Fibroblast of villous mesenchyme (primary cell): Measurements from ENCODE around the gene DDIT4. TPM values are rescaled to one million over a fixed set of nuclear protein-coding genes. Genes with fewer than 3 reads are reported as not detected.
A peak's percentile ranks its signal among the peaks of the same experiment; 100 is the strongest.

Source experiments
- DNase-seq: peaks from one replicate; pipeline ENCODE4 v3.0.0-alpha.2; 2010; ENCODE audit warnings: low read depth
- H3K4me3 ChIP-seq: 2 replicates; pipeline ENCODE4 v1.5.1; 2011; ENCODE audit warnings: low read depth, mild to moderate bottlenecking, low read length
- CTCF ChIP-seq: IDR thresholded peaks from 2 replicates; pipeline ENCODE4 v1.5.1; 2012; ENCODE audit warnings: low read depth, mild to moderate bottlenecking, low read length; ENCODE audit not compliant: insufficient read depth
- total RNA-seq: library from RNA; depleted of rRNA; stranded (reverse); fragments of >200 nt; gene quantifications from 2 replicates; pipeline ENCODE4 v1.2.3, GENCODE V29; 2012

DDIT4 gene
- total RNA-seq, 1 donor: 88.5 TPM

GRCh38 chr10:72322280-72323058 is 48.7 kb downstream of the DDIT4 start:
- TF ChIP-seq CTCF: no peak
- no peak overlapping the region for H3K4me3 ChIP-seq
- DNase-seq: peak; percentile 54

- H3K4me3 ChIP-seq: no peak overlapping the region
- no peak for DNase-seq
- TF ChIP-seq CTCF: no peak
Measured at GRCh38 chr10:72323108-72323749, 49.5 kb downstream of the DDIT4 start.

- no peak overlapping the region for H3K4me3 ChIP-seq
- TF ChIP-seq CTCF: no peak
- DNase-seq: no peak
Measured at GRCh38 chr10:72323771-72324191, 50.1 kb downstream of the DDIT4 start.

Other genes with a start within 250 kb of the DDIT4 start
- under 0.01 TPM in 1 of 2 replicates, not detected in the other for gene SPOCK2, start 185.4 kb upstream of the DDIT4 start, total RNA-seq
- 43.2 and 66.1 TPM in 2 replicates for gene ANAPC16, start 57.9 kb upstream of the DDIT4 start, total RNA-seq
- 32.5 and 41.0 TPM in 2 replicates for gene ASCC1, start 57.6 kb upstream of the DDIT4 start, total RNA-seq
- gene DNAJB12, start 81.0 kb downstream of the DDIT4 start, total RNA-seq: 32.5 and 32.8 TPM in 2 replicates